Effector CD8-positive, alpha-beta T cell (primary cell): ENCODE results near the gene WASL.
"Not testable (repeated sequence)": the region's sequence is repeated elsewhere in the genome, so short reads cannot be mapped to it uniquely, and the experiment has no call there.

Source experiments
- DNase-seq: peaks from one replicate; lab custom pipeline; 2025; lab: John Stamatoyannopoulos, UW

WASL gene

GRCh38 chr7:123769371-123769770 is 20.6 kb upstream of the WASL start:
- no peak for DNase-seq

- DNase-seq: no peak
Measured at GRCh38 chr7:123768493-123768892, 19.7 kb upstream of the WASL start.

- no peak for DNase-seq
Measured at GRCh38 chr7:123763191-123763661, 14.4 kb upstream of the WASL start.

- no peak for DNase-seq
Measured at GRCh38 chr7:123761729-123762128, 12.9 kb upstream of the WASL start.

- no peak for DNase-seq
Measured at GRCh38 chr7:123757095-123757494, 8.3 kb upstream of the WASL start.

- no peak for DNase-seq
Measured at GRCh38 chr7:123755338-123755737, 6.5 kb upstream of the WASL start.

- no peak for DNase-seq
Measured at GRCh38 chr7:123754271-123754871, 5.6 kb upstream of the WASL start.

- no peak for DNase-seq
Measured at GRCh38 chr7:123752534-123752933, 3.7 kb upstream of the WASL start.

GRCh38 chr7:123751821-123752220 is 3.0 kb upstream of the WASL start:
- no peak for DNase-seq

- no peak for DNase-seq
Measured at GRCh38 chr7:123750389-123751230, 1.8 kb upstream of the WASL start.

- DNase-seq: no peak
Measured at GRCh38 chr7:123749537-123749857, 694 bp upstream of the WASL start.

- no peak for DNase-seq
Measured at GRCh38 chr7:123748171-123748733, 551 bp downstream of the WASL start.

GRCh38 chr7:123747620-123748141 is 1.1 kb downstream of the WASL start:
- no peak for DNase-seq

- DNase-seq: no peak
Measured at GRCh38 chr7:123746931-123747488, 1.8 kb downstream of the WASL start.

GRCh38 chr7:123746055-123746454 is 2.7 kb downstream of the WASL start:
- DNase-seq: no peak

- DNase-seq: no peak
Measured at GRCh38 chr7:123745437-123745836, 3.4 kb downstream of the WASL start.

- no peak for DNase-seq
Measured at GRCh38 chr7:123744416-123744815, 4.4 kb downstream of the WASL start.

GRCh38 chr7:123741940-123742339 is 6.9 kb downstream of the WASL start:
- no peak for DNase-seq

- no peak for DNase-seq
Measured at GRCh38 chr7:123738808-123739207, 10.0 kb downstream of the WASL start.

- no peak for DNase-seq
Measured at GRCh38 chr7:123738356-123738755, 10.4 kb downstream of the WASL start.

- not testable (repeated sequence) for DNase-seq
Measured at GRCh38 chr7:123737168-123737674, 11.6 kb downstream of the WASL start.

GRCh38 chr7:123735539-123735938 is 13.3 kb downstream of the WASL start:
- DNase-seq: no peak
